Stimulated activated CD4-positive, alpha-beta T cell treated with anti-CD3 and anti-CD28 coated beads, TNF-alpha, amount 100 ng/mL, for 24 hours (primary cell): ENCODE data around the gene HSD17B12.
"Not testable (repeated sequence)": the region's sequence is repeated elsewhere in the genome, so short reads cannot be mapped to it uniquely, and the experiment has no call there.

Source experiments
- DNase-seq, 3 experiments: peaks; one replicate each; pipeline ENCODE4 v3.0.0-alpha.2; 2020; ENCODE audit warnings: low read depth in 3 of 3

HSD17B12 gene

DNA sequence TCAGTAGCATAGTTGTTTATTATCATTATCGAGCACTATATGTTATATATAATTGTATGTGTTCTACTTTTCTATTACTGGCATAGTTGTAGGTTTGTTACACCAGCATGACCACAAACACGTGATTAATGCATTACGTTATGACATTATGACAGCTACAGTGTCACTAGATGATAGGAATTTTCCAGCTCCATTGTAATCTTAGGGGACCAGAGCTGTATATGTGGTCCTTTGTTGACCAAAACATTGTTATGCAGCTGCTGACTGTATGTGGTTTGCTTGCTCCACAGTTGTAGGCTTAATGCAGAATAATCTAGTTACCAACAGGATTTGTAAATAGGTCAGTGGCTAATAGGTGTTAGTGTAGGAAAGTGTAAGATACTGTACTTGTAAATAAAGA is 66.1 kb downstream of the HSD17B12 start:
- no peak for DNase-seq

DNA sequence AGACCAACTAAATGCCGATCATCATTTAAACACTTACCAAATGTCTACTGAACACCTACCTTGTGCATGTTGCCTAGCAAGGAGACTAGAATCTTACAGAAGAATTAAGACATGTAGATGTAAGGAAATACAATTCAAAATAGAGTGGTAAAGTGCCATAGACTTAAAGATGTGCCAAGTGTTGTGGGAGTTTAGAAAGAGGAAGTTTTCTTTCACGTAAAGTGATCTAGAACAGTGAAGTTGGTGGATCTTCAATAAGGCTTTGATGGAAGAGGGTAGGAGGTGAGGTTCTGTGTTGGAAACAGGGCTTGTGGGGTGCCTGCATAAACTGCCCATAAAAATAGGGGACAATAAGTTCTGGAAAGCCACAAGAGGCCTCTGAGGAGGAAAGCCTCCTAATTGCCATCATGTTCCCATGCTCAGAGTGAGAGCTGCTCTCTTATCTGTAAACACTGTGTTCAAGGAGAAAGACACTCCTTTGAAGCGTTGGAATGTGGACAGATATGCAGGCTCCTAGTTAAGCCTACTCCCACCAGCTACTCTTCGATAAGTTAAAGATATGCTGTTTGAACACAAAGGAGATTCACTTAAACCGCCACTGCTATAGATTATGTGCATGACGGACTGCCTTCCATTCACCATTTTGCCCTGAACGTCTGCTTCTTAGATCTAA is 66.7 kb downstream of the HSD17B12 start:
- no peak for DNase-seq

DNA sequence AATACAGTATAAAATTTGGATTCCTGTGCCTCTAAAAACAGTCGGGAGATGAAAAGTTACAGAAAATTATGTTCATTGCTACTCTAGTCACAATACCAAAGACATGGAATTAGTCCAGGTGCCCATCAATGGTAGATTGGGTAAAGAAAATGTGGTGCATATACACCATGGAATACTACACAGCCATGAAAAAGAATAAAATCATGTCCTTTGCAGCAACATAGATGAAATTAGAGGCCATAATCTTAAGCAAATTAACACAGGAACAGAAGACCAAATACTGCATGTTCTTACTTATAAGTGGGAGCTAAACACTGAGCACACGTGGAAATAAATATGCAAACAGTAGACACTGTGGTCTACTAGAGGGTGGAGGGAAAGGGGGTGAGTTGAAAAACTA is 67.6 kb downstream of the HSD17B12 start:
- DNase-seq = no peak

DNA sequence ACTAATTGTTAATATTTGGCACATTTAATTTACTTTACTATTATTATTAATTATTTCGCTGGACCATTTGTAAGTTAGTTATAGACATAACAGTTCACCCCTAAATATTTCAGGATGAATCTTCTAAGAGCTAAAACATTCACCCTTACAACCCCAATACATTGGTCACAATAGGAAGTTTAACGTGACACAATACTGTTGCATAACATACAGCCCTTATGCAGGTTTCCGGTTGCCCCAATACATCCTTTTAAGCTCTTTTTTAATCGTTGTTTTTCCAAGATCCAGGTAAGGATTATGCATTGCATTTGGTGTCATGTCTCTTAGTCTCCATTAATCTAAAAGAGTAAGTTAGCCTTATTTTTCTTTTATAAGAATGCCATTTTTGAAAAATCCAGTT is 71.2 kb downstream of the HSD17B12 start:
- no peak for DNase-seq

DNA sequence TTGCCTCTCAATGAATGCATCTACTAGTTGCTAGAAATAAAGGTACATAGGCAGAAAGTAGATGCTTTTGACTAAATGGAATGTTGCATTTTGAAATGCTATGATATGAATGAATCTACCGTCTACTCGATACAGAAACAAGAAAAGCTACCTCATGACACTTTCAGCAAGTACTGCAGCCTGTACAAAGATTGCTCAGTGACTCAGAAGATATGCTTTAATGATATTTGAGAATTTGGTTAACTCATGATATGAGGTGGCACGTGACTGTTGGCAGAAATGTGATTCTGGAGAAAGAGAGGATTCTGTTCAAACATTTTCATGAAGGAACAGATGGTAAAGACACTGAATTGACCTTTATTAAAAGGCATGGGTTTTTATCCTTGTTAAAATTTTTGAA is 76.0 kb downstream of the HSD17B12 start:
- no peak for DNase-seq

DNA sequence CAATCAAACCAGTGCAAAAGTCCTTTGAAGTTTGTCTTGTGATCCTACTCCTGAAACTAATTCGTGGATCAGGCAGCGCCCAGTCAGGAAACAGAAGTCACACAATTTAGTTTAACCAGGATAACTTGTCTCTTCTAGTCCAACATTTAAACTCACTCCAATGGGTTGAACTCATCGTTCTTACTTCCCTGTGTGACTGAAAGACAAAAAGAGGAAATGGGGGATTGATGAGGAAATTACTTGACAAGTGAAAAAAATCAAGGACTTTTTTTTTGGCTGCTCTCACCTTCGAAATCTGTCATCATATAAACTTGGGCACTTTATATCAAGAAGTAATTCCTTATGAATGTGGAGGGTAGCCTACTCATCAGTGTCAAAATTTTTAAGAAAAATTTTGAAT is 78.4 kb downstream of the HSD17B12 start:
- DNase-seq = no peak

DNA sequence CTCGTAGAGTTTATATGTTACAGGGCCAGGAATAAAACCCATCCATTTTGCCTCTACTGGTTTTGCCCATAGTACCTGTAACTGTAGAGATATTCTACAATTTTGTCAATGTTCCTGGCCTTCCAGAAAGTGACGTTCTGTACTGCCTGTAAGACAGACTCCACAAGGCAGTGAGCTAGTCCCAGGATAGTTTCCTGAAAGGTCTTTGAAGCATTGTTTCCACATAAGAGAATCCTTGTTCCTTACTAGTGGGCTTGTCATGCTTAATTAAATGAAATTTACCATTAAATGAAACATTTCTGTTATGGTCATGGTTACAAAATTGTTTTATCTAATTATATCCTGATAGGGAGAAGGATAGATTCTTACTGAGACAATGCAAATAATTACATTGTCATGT is 80.4 kb downstream of the HSD17B12 start:
- DNase-seq = no peak

DNA sequence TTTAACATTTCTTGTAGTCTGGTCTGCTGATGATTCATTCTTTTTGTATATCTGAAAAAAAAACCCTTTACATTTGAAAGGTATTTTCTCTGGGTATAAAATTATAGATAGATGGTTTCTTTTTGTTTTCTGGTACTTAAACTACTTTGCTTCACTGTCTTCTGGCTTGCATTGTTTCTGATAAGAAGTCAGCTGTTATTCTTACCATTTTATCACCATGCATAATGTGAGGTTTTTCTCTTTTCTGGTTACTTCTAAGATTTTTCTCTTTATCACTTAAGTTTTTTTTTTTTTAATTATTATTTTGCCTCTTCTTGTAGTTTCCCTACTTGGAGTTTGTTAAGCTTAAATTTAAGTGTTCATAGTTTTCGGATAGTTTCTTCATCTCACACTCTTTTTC is 84.7 kb downstream of the HSD17B12 start:
- DNase-seq = no peak

DNA sequence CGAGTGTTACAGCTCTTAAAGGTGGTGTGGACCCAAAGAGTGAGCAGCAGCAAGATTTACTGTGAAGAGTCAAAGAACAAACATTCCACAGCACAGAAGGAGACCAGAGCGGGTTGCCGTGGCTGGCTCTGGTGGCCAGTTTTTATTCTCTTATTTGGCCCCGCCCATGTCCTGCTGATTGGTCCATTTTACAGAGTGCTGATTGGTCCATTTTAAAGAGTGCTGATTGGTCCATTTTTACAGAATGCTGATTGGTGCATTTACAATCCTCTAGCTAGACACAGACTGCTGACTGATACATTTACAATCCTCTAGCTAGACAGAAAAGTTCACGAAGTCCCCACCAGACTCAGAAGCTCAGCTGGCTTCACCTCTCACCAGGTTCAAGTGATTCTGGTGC is 88.1 kb downstream of the HSD17B12 start:
- not testable (repeated sequence) for DNase-seq

DNA sequence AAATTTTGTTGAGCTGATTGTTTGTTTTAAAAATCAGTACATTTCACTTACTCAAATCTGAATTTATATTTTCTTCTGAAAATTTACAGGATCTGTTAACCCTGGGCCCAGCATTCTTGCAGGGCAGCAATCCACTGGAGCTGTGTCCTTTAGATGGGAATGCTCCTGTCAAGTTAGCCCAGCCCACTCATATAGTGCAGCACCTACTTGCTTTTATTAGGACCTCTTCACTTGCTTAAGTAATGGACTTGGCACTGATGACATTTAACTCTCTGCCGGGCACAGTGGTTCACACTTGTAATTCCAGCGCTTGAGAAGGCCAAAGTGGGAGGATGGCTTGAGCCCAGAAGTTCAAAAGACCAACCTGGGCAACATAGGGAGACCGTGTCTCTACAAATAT is 89.6 kb downstream of the HSD17B12 start:
- DNase-seq = no peak

DNA sequence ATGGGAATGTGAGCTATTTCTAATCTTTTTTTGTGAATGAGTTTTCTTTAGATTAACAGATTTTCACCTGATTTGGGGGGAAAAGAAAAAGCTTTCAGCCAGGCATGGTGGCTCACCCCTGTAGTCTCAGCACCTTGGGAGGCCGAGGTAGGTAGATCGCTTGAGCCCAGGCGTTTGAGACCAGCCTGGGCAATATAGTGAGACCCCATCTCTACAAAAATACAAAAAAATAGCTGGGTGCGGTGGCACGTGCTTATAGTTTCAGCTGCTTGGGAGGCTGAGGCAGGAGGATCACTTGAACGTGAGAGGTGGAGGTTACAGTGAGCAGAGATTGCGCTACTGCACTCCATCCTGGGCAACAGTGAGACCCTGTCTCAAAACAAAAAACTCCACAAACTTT is 92.2 kb downstream of the HSD17B12 start:
- DNase-seq = no peak

DNA sequence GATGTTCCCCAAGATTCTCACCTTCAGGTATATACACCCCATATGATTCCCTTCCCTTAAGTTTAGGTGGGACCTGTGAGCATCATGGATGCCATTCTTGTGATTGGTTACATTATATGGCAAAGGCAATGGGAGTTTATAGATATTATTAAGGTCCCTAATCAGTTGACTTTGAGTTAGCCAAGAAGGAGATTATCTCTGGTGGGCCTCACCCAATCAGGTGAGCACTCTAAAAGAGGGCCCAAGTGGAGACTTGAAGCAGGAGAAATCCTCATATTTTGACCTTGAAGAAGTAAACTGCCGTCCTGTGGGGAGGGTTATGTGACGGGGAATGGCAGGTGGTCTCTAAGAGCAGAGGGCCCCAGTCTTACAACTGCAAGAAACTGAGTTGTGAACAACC is 94.2 kb downstream of the HSD17B12 start:
- no peak for DNase-seq

DNA sequence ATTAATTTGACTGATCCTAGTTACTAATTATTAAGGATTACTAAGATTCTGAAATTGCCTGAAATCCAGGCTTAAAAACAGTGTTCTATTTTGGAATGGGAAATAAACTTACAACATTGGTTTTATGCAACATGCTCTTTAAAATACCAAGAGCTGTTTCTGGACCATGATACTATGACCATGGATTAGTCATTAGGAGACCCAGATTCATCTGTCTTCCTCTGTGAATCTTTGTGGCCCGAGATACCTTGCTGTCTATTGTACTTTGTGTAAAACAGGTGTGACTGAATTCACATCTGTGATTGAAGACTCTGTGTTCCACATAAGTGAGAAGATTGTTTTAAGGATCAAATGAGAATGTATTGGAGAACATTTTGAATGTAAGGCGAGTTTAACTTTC is 98.8 kb downstream of the HSD17B12 start:
- DNase-seq = no peak

DNA sequence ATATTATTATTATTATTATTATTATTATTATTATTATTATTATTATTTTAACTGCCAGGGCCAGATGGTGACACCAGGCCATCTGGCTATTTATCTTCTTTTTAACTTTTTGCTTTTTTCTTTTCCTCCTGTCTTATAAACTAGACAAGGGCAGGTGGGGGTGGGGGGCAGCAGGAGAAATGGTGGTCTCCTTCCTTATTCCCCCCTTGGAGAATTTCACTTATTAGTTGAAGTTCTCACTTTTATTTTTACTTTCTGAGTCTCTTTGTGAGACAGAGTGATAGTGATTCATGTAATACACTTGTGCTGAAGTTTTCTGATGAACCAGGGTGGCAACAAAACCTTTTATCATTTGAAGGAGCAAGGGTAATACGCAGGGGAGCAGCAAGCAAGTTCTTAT is 103.8 kb downstream of the HSD17B12 start:
- no peak for DNase-seq

DNA sequence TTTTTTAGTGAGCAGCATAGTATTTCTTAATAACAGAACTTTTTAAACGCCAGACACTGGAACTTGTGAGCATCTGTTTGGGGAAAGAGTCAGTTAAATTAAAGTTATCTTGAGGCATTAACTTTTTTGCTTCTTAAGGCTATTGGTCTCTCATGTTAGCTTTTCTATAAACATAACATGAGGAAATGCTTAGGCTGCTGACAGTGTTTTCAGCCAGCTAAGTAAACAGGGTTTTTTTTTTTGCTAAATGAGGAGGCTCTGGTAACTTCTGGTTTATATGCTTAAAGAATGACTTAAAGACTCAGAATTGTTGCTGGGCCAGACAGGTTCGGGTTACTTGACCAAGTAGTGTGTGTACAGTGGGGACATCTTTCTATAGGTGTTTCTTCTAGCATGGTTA is 104.3 kb downstream of the HSD17B12 start:
- DNase-seq = no peak

DNA sequence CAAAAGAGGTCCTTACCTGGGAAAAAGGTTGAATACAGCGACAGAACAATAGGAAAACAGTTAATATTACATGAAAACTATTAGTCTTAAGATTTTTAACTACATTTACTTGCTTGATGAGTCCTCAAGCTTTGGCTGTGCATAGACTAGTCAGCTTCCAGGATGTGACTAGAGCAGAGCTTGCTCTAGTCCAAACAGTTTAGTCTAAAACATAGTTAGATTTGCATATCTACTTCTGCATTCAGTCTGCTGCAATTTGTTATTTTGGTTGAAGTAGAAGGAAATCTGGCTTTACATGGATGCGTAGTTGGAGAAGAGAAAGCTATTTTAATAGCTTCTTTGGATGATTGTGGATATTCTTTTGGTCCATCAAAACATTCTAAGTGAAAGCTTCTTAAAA is 104.8 kb downstream of the HSD17B12 start:
- no peak for DNase-seq

DNA sequence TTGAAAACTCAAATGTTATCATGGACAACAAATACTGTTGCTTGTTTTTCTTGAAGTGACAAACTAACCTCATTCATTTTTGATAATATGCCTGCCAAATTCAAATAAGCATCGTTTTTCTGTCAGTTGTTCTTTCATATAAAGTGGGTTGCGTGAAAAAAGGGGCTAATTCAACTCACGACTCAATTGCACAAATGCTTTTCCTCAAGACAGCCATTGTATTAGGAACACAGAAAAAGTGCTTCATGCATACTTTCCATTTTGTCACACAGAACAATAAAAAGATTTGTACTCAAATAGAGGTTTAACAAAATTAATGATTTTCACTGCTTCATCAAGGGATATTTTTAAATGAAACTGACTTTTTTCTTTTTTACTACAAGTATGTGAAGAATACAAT is 105.5 kb downstream of the HSD17B12 start:
- no peak for DNase-seq

DNA sequence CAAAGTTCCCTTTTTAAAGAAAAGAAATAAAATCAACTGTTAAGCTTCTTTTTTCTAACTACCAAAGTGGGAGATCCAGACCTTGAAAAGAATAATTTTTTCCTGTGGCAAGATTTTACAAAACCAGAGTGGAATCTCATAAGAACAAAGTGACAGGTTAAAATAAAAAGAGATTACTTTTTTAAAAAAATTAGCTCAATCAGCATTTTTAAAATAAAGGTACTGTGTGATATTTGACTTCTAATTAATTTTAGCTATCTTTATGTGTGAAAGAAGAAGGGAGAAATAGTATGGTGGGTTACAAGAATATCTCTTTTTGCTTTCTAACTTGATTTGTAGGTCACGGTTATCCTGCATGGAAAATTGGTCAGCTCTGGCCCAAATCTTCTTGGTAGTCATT is 107.3 kb downstream of the HSD17B12 start:
- DNase-seq = no peak

DNA sequence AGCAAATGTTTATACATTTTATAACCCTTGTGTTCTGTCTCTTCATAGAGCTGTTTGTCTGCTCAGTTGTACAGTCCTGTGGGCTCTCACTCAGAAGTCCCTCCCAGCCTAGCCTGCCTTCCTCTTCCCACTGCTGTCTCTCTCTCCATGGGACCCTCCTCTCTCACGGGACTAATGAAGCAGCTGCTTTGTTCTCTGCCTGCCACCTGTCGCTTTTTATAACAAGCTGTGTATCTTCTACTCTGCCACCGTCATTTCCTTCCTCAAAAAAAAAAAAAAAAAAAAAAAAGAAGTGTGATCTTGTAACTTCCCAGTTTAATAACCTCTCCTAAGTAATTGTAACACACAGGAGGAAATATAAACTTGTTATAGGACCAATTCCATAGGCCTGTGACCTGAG is 107.9 kb downstream of the HSD17B12 start:
- no peak for DNase-seq

DNA sequence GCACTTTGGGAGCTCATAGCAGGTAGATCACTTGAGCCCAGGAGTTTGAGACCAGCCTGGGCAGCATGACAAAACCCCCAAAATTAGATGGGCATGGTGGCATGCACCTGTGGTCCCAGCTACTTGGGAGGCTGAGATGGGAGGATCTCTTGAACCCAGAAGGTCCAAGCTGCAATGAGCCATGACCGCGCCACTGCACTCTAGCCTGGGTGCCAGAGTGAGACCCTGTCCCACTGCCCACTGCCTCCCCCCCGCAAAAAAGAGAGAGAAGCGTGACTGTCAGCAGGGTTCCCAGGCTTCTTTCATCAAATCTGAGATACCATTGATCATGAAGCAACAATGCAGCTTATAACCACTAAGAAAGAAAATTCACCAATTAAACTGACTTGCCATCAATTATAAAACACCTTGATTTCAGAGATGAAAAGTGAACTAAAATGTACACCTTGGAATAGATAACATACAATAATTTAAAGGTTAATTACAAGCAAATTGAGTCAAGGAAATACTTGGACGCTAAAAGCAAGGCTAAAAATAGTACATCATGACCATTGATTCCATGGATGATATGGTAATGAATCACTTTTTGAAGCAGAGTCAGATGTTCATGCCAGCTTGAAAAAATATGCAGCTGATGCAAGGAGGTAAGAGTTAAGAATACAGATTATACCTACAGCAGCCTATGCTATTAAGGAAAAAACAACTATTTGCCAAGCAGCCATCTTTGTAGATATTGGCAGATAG is 109.3 kb downstream of the HSD17B12 start:
- no peak for DNase-seq

DNA sequence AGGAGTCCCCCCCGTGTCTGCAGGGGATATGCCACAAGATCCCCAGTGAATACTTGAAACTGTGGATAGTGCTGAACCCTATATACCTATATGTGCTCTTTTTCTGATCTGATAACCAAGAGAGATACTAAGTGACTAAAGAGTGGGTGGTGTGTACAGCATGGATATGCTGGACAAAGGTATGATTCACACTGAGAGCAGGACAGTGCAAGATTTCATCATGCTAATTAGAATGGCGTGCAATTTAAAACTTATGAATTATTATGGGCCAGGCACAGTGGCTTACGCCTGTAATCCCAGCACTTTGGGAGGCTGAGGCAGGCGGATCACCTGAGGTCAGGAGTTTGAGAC is 109.9 kb downstream of the HSD17B12 start:
- no peak for DNase-seq

DNA sequence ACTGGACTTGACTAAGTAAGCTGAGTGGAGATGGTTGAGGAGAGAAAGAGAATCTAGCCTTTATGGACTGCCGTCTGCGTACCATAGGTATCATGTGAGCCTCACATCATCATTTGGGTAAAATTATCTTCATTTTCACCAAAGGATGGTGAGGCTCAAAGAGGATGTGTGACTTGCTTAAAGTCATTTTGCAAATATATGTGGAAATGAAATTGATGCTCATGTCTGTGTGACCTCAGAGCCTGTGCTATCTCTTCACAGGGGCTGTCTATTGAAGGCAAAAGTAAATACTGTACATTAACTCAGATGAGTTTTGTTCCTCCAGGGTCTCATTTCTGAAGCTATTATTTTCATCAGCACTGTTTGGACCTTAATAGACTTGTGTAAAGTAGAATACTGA is 116.8 kb downstream of the HSD17B12 start:
- no peak for DNase-seq

DNA sequence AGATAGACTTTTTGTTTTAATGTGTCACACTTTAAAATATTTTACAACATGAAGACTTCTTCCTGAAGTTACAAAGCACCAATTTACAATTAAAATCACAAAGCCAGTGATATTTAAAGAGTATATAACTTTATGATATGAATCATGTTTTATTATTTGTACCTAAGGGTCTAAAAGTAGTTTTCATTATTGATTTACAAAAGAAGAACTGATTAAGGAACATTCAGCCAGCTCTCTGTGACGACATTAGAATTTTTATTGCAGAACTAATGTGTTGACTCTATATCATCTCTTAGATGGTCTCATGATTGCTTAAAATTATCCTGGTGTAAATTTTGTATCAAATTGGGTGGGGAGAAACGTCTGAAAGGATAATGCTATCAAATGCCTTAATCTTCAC is 117.3 kb downstream of the HSD17B12 start:
- no peak for DNase-seq

DNA sequence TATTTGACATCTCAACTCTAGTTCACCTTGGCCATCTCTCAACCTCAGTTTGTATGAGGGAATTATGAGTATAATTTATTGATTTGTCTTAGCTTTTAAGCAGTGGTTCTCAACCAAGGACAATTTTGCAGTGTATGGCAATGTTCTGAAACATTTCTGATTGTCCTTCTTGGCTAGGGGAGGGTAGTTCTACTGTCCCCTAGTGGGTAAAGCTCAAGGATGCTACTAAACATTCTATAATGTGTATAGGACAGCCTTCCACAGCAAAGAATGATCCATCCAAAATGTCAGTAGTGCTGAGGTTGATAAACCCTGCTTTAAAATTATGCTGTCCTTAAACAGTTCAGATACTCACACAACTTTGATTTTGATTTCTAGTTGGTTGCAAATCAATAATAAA is 122.0 kb downstream of the HSD17B12 start:
- no peak for DNase-seq
